Ovary (tissue), 3 donors: Measurements from ENCODE around the gene ISG15.

Experiments
- EP300 ChIP-seq: sonication (generic); formaldehyde crosslinking; IDR thresholded peaks from one replicate; pipeline ENCODE4 v1.6.1; 2017; ENCODE audit warnings: antibody characterized with exemption
- TF ChIP-seq, protein P1 (sequence below), 3 donors: fragments of 450-650 bp in 2 of 3; fragments of 200-600 bp in 1 of 3; IDR thresholded peaks; one replicate each; pipeline versions ENCODE4 v1.5.1 to v1.8.0; 2016 to 2022; ENCODE audit warnings: antibody characterized with exemption in 3 of 3, mild to moderate bottlenecking in 1 of 3
- donor health status: DM: no; HTN: no; CAD: no.

DNA sequence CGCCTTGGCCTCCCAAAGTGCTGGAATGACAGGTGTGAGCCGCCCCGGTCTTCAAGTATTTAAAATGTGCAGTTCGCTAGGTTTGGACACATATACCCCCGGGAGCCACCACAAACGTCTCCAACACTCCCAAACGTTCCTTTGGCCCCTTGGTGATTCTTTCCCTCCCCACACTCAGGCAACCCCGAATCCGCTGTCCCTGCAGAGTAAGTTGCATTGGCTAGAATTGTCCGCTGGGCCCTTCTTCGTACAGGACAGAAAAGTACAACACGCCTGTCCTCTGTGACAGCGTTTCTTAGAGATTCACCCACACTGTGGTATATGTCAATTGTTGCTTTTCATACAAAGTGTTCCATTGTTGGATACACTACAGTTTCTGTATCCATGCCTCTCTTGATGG is 28.2 kb upstream of the ISG15 start:
- TF ChIP-seq, protein P1, sequence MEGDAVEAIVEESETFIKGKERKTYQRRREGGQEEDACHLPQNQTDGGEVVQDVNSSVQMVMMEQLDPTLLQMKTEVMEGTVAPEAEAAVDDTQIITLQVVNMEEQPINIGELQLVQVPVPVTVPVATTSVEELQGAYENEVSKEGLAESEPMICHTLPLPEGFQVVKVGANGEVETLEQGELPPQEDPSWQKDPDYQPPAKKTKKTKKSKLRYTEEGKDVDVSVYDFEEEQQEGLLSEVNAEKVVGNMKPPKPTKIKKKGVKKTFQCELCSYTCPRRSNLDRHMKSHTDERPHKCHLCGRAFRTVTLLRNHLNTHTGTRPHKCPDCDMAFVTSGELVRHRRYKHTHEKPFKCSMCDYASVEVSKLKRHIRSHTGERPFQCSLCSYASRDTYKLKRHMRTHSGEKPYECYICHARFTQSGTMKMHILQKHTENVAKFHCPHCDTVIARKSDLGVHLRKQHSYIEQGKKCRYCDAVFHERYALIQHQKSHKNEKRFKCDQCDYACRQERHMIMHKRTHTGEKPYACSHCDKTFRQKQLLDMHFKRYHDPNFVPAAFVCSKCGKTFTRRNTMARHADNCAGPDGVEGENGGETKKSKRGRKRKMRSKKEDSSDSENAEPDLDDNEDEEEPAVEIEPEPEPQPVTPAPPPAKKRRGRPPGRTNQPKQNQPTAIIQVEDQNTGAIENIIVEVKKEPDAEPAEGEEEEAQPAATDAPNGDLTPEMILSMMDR (IDR thresholded peaks at IDR 0.05), result no peak
- no peak for TF ChIP-seq EP300
